ENCODE measurements around the gene GPX5.

DNA sequence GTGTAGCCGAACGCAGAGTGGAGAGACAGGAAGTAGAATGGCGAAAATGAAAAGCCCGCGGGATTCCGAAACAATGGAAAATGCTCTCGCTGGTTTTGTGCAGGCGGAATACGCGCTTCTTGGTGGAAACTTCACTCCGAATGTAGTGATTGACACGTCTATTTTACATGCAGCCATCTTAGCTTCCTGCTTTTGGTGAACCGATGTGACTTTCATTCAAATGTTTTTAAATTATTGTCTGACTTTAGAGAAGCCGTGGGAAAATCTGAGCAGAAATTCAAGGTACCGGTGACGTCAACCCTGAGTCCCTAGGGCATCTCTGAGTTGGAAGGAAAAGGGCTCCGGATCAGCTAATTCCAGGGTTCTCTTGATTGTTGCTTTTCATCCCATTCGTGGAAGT, 11.4 kb downstream of the GPX5 start:
- TF ChIP-seq, protein P1, sequence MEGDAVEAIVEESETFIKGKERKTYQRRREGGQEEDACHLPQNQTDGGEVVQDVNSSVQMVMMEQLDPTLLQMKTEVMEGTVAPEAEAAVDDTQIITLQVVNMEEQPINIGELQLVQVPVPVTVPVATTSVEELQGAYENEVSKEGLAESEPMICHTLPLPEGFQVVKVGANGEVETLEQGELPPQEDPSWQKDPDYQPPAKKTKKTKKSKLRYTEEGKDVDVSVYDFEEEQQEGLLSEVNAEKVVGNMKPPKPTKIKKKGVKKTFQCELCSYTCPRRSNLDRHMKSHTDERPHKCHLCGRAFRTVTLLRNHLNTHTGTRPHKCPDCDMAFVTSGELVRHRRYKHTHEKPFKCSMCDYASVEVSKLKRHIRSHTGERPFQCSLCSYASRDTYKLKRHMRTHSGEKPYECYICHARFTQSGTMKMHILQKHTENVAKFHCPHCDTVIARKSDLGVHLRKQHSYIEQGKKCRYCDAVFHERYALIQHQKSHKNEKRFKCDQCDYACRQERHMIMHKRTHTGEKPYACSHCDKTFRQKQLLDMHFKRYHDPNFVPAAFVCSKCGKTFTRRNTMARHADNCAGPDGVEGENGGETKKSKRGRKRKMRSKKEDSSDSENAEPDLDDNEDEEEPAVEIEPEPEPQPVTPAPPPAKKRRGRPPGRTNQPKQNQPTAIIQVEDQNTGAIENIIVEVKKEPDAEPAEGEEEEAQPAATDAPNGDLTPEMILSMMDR (IDR thresholded peaks at IDR 0.05), result no peak
- TF ChIP-seq POLR2A (IDR thresholded peaks at IDR 0.05), result no peak

Data from body of pancreas (tissue), 4 donors.